Measurements from ENCODE around the gene ATRNL1.

ATRNL1 gene

GRCh38 chr10:115706026-115706425 lies 612.9 kb downstream of the ATRNL1 start:
- Histone ChIP-seq H3K27me3 (ENCODE audit: insufficient read depth, low read length, poor library complexity) (no peaks in the 10 kb centered on the region), H2AK5ac (ENCODE audit: low read length) (no peak overlapping the region), H3K79me1 (ENCODE audit: low read length) (no peaks in the 10 kb centered on the region), H3K36me3 (ENCODE audit: control insufficient read depth, insufficient read depth, low read length) (no peaks in the 10 kb centered on the region), H4K8ac (ENCODE audit: low read depth, low read length) (peak overlapping the region; percentile 56), H3K23ac (ENCODE audit: low read length) (no peak overlapping the region), H3K18ac (ENCODE audit: low read length) (no peak overlapping the region), H3K4me2 (ENCODE audit: low read length) (no peak overlapping the region), H3K27ac (ENCODE audit: low read depth, low read length) (no peak overlapping the region), H2BK5ac (ENCODE audit: low read length) (no peak overlapping the region), H2BK15ac (replicated peaks; ENCODE audit: low read depth) (no peak overlapping the region), H3K4me1 (ENCODE audit: control insufficient read depth, low read depth, low read length) (no peaks in the 10 kb centered on the region), H4K5ac (ENCODE audit: low read length) (no peak overlapping the region), H2BK120ac (ENCODE audit: low read depth, low read length) (no peak overlapping the region), H3K56ac (ENCODE audit: low read length) (no peak overlapping the region), H3K79me2 (ENCODE audit: control insufficient read depth, insufficient read depth, low read length) (no peaks in the 10 kb centered on the region), H3K9ac (ENCODE audit: low read length) (no peak overlapping the region), H3K4me3 (ENCODE audit: low read length) (no peak overlapping the region), H3K4ac (ENCODE audit: low read depth, low read length) (no peak overlapping the region)
- peak; percentile 41 for DNase-seq

- peak; percentile 39 for DNase-seq
- Histone ChIP-seq H3K4me3 (ENCODE audit: low read length) (no peak overlapping the region), H3K23ac (ENCODE audit: low read length) (no peak overlapping the region), H2BK5ac (ENCODE audit: low read length) (no peak overlapping the region), H3K27me3 (ENCODE audit: insufficient read depth, low read length, poor library complexity) (no peaks in the 10 kb centered on the region), H2BK15ac (replicated peaks; ENCODE audit: low read depth) (no peak overlapping the region), H4K5ac (ENCODE audit: low read length) (no peak overlapping the region), H3K79me2 (ENCODE audit: control insufficient read depth, insufficient read depth, low read length) (no peaks in the 10 kb centered on the region), H3K4ac (ENCODE audit: low read depth, low read length) (no peak overlapping the region), H3K9ac (ENCODE audit: low read length) (no peak overlapping the region), H3K27ac (ENCODE audit: low read depth, low read length) (no peak overlapping the region), H3K4me1 (ENCODE audit: control insufficient read depth, low read depth, low read length) (no peaks in the 10 kb centered on the region), H2BK120ac (ENCODE audit: low read depth, low read length) (no peak overlapping the region), H2AK5ac (ENCODE audit: low read length) (no peak overlapping the region), H3K36me3 (ENCODE audit: control insufficient read depth, insufficient read depth, low read length) (no peaks in the 10 kb centered on the region), H3K79me1 (ENCODE audit: low read length) (no peaks in the 10 kb centered on the region), H3K18ac (ENCODE audit: low read length) (no peak overlapping the region), H4K8ac (ENCODE audit: low read depth, low read length) (peak overlapping the region; percentile 39), H3K56ac (ENCODE audit: low read length) (no peak overlapping the region), H3K4me2 (ENCODE audit: low read length) (no peak overlapping the region)
- no CpG with 5 or more reads among the region's 2 CpGs for WGBS (ENCODE audit: extremely low coverage, insufficient coverage, low lambda C conversion rate)
Measured at GRCh38 chr10:115706488-115707076, 613.4 kb downstream of the ATRNL1 start.

GRCh38 chr10:115710136-115710535 lies 617.0 kb downstream of the ATRNL1 start:
- Histone ChIP-seq H3K79me1 (ENCODE audit: low read length) (no peaks in the 10 kb centered on the region), H3K4ac (ENCODE audit: low read depth, low read length) (no peak overlapping the region), H2BK120ac (ENCODE audit: low read depth, low read length) (no peak overlapping the region), H3K79me2 (ENCODE audit: control insufficient read depth, insufficient read depth, low read length) (no peaks in the 10 kb centered on the region), H3K27me3 (ENCODE audit: insufficient read depth, low read length, poor library complexity) (no peaks in the 10 kb centered on the region), H3K18ac (ENCODE audit: low read length) (no peak overlapping the region), H2AK5ac (ENCODE audit: low read length) (no peak overlapping the region), H4K8ac (ENCODE audit: low read depth, low read length) (no peak overlapping the region), H4K5ac (ENCODE audit: low read length) (no peak overlapping the region), H2BK5ac (ENCODE audit: low read length) (no peak overlapping the region), H3K4me1 (ENCODE audit: control insufficient read depth, low read depth, low read length) (no peaks in the 10 kb centered on the region), H2BK15ac (replicated peaks; ENCODE audit: low read depth) (no peak overlapping the region), H3K4me2 (ENCODE audit: low read length) (no peak overlapping the region), H3K9ac (ENCODE audit: low read length) (no peak overlapping the region), H3K23ac (ENCODE audit: low read length) (no peak overlapping the region), H3K56ac (ENCODE audit: low read length) (no peak overlapping the region), H3K27ac (ENCODE audit: low read depth, low read length) (no peak overlapping the region), H3K4me3 (ENCODE audit: low read length) (no peak overlapping the region), H3K36me3 (ENCODE audit: control insufficient read depth, insufficient read depth, low read length) (no peaks in the 10 kb centered on the region)
- WGBS (ENCODE audit: extremely low coverage, insufficient coverage, low lambda C conversion rate) = no CpG with 5 or more reads among the region's 1 CpG
- DNase-seq = no peak

GRCh38 chr10:115711306-115711705 lies 618.1 kb downstream of the ATRNL1 start:
- Histone ChIP-seq H2BK120ac (ENCODE audit: low read depth, low read length) (no peak overlapping the region), H3K9ac (ENCODE audit: low read length) (no peak overlapping the region), H3K4me3 (ENCODE audit: low read length) (no peak overlapping the region), H4K5ac (ENCODE audit: low read length) (no peak overlapping the region), H3K4me1 (ENCODE audit: control insufficient read depth, low read depth, low read length) (no peaks in the 10 kb centered on the region), H3K23ac (ENCODE audit: low read length) (no peak overlapping the region), H3K27me3 (ENCODE audit: insufficient read depth, low read length, poor library complexity) (no peaks in the 10 kb centered on the region), H3K4ac (ENCODE audit: low read depth, low read length) (no peak overlapping the region), H3K36me3 (ENCODE audit: control insufficient read depth, insufficient read depth, low read length) (no peaks in the 10 kb centered on the region), H3K18ac (ENCODE audit: low read length) (no peak overlapping the region), H3K79me2 (ENCODE audit: control insufficient read depth, insufficient read depth, low read length) (no peaks in the 10 kb centered on the region), H3K56ac (ENCODE audit: low read length) (no peak overlapping the region), H3K27ac (ENCODE audit: low read depth, low read length) (no peak overlapping the region), H2BK15ac (replicated peaks; ENCODE audit: low read depth) (no peak overlapping the region), H3K79me1 (ENCODE audit: low read length) (no peaks in the 10 kb centered on the region), H2BK5ac (ENCODE audit: low read length) (no peak overlapping the region), H2AK5ac (ENCODE audit: low read length) (no peak overlapping the region), H3K4me2 (ENCODE audit: low read length) (no peak overlapping the region), H4K8ac (ENCODE audit: low read depth, low read length) (no peak overlapping the region)
- no CpG with 5 or more reads among the region's 1 CpG for WGBS (ENCODE audit: extremely low coverage, insufficient coverage, low lambda C conversion rate)
- no peak for DNase-seq

GRCh38 chr10:115720121-115720520 lies 627.0 kb downstream of the ATRNL1 start:
- no peaks in the 10 kb centered on the region for H3K27me3 ChIP-seq (ENCODE audit: insufficient read depth, low read length, poor library complexity)
- no peak for DNase-seq
- no peak overlapping the region for H2AK5ac ChIP-seq (ENCODE audit: low read length)
- no peak overlapping the region for H2BK15ac ChIP-seq (replicated peaks; ENCODE audit: low read depth)
- no peak overlapping the region for H3K9ac ChIP-seq (ENCODE audit: low read length)
- H3K4ac ChIP-seq (ENCODE audit: low read depth, low read length) = no peak overlapping the region
- H4K5ac ChIP-seq (ENCODE audit: low read length) = no peak overlapping the region
- no peaks in the 10 kb centered on the region for H3K36me3 ChIP-seq (ENCODE audit: control insufficient read depth, insufficient read depth, low read length)
- no peak overlapping the region for H3K4me2 ChIP-seq (ENCODE audit: low read length)
- no peaks in the 10 kb centered on the region for H3K79me1 ChIP-seq (ENCODE audit: low read length)
- no CpG with 5 or more reads among the region's 2 CpGs for WGBS (ENCODE audit: extremely low coverage, insufficient coverage, low lambda C conversion rate)
- no peak overlapping the region for H2BK5ac ChIP-seq (ENCODE audit: low read length)
- no peak overlapping the region for H4K8ac ChIP-seq (ENCODE audit: low read depth, low read length)
- H2BK120ac ChIP-seq (ENCODE audit: low read depth, low read length) = no peak overlapping the region
- H3K27ac ChIP-seq (ENCODE audit: low read depth, low read length) = no peak overlapping the region
- H3K79me2 ChIP-seq (ENCODE audit: control insufficient read depth, insufficient read depth, low read length) = no peaks in the 10 kb centered on the region
- H3K56ac ChIP-seq (ENCODE audit: low read length) = no peak overlapping the region
- H3K18ac ChIP-seq (ENCODE audit: low read length) = no peak overlapping the region
- H3K4me3 ChIP-seq (ENCODE audit: low read length) = no peak overlapping the region
- no peaks in the 10 kb centered on the region for H3K4me1 ChIP-seq (ENCODE audit: control insufficient read depth, low read depth, low read length)
- no peak overlapping the region for H3K23ac ChIP-seq (ENCODE audit: low read length)

GRCh38 chr10:115727129-115727528 lies 634.0 kb downstream of the ATRNL1 start:
- no peak overlapping the region for H3K18ac ChIP-seq (ENCODE audit: low read length)
- WGBS (ENCODE audit: extremely low coverage, insufficient coverage, low lambda C conversion rate) = no CpG with 5 or more reads among the region's 5 CpGs
- H3K9ac ChIP-seq (ENCODE audit: low read length) = no peak overlapping the region
- no peak overlapping the region for H3K23ac ChIP-seq (ENCODE audit: low read length)
- H3K56ac ChIP-seq (ENCODE audit: low read length) = no peak overlapping the region
- H2BK5ac ChIP-seq (ENCODE audit: low read length) = no peak overlapping the region
- no peaks in the 10 kb centered on the region for H3K36me3 ChIP-seq (ENCODE audit: control insufficient read depth, insufficient read depth, low read length)
- H3K79me2 ChIP-seq (ENCODE audit: control insufficient read depth, insufficient read depth, low read length) = no peaks in the 10 kb centered on the region
- no peak overlapping the region for H2BK120ac ChIP-seq (ENCODE audit: low read depth, low read length)
- no peak overlapping the region for H3K4me2 ChIP-seq (ENCODE audit: low read length)
- no peaks in the 10 kb centered on the region for H3K79me1 ChIP-seq (ENCODE audit: low read length)
- no peak overlapping the region for H4K5ac ChIP-seq (ENCODE audit: low read length)
- no peak for DNase-seq
- no peaks in the 10 kb centered on the region for H3K27me3 ChIP-seq (ENCODE audit: insufficient read depth, low read length, poor library complexity)
- H3K4me1 ChIP-seq (ENCODE audit: control insufficient read depth, low read depth, low read length) = no peaks in the 10 kb centered on the region
- H3K27ac ChIP-seq (ENCODE audit: low read depth, low read length) = no peak overlapping the region
- no peak overlapping the region for H2AK5ac ChIP-seq (ENCODE audit: low read length)
- H3K4ac ChIP-seq (ENCODE audit: low read depth, low read length) = no peak overlapping the region
- H4K8ac ChIP-seq (ENCODE audit: low read depth, low read length) = no peak overlapping the region
- no peak overlapping the region for H3K4me3 ChIP-seq (ENCODE audit: low read length)
- H2BK15ac ChIP-seq (replicated peaks; ENCODE audit: low read depth) = no peak overlapping the region

All from mesendoderm (in vitro differentiated cells).